ENCODE results near the gene ING5.
A peak's percentile ranks its signal among the peaks of the same experiment; 100 is the strongest.

ING5 gene

GRCh38 chr2:241706537-241706936 lies 4.7 kb downstream of the ING5 start:
- no peak for DNase-seq (ENCODE audit: low read depth in 2 of 2)

- DNase-seq (ENCODE audit: low read depth in 2 of 2), result no peak
These were observed 7.0 kb downstream of the ING5 start for GRCh38 chr2:241708879-241709278.

GRCh38 chr2:241719093-241719492 lies 17.3 kb downstream of the ING5 start:
- DNase-seq (ENCODE audit: low read depth in 2 of 2), result no peak

GRCh38 chr2:241720099-241720498 lies 18.3 kb downstream of the ING5 start:
- no peak for DNase-seq (ENCODE audit: low read depth in 2 of 2)

GRCh38 chr2:241720560-241720959 lies 18.7 kb downstream of the ING5 start:
- no peak for DNase-seq (ENCODE audit: low read depth in 2 of 2)

GRCh38 chr2:241721852-241722251 lies 20.0 kb downstream of the ING5 start:
- DNase-seq (ENCODE audit: low read depth in 2 of 2), result no peak

GRCh38 chr2:241722896-241723454 lies 21.1 kb downstream of the ING5 start:
- no peak for DNase-seq (ENCODE audit: low read depth in 2 of 2)

GRCh38 chr2:241724259-241724974 lies 22.6 kb downstream of the ING5 start:
- DNase-seq (ENCODE audit: low read depth in 2 of 2), result no peak

GRCh38 chr2:241724975-241725870 lies 23.4 kb downstream of the ING5 start:
- DNase-seq (ENCODE audit: low read depth in 2 of 2), result no peak

- DNase-seq (ENCODE audit: low read depth in 2 of 2), result no peak
These were observed 24.6 kb downstream of the ING5 start for GRCh38 chr2:241726459-241726858.

GRCh38 chr2:241728000-241728399 lies 26.2 kb downstream of the ING5 start:
- DNase-seq (ENCODE audit: low read depth in 2 of 2), result no peak

- DNase-seq (ENCODE audit: low read depth in 2 of 2), result no peak
These were observed 26.8 kb downstream of the ING5 start for GRCh38 chr2:241728627-241729026.

GRCh38 chr2:241729868-241730267 lies 28.0 kb downstream of the ING5 start:
- DNase-seq (ENCODE audit: low read depth in 2 of 2), result no peak

GRCh38 chr2:241730671-241731293 lies 28.9 kb downstream of the ING5 start:
- no peak for DNase-seq (ENCODE audit: low read depth in 2 of 2)

- DNase-seq (ENCODE audit: low read depth in 2 of 2), result peak in 1 of 2 donors; percentile 39
These were observed 30.8 kb downstream of the ING5 start for GRCh38 chr2:241732513-241733186.

- DNase-seq (ENCODE audit: low read depth in 2 of 2), result no peak
These were observed 31.8 kb downstream of the ING5 start for GRCh38 chr2:241733391-241734207.

- no peak for DNase-seq (ENCODE audit: low read depth in 2 of 2)
These were observed 32.3 kb downstream of the ING5 start for GRCh38 chr2:241734208-241734466.

GRCh38 chr2:241734467-241735208 lies 32.8 kb downstream of the ING5 start, which contains the start of gene D2HGDH:
TSS of gene D2HGDH (plus strand) at chr2:241734630. CDS start at chr2:241735225, 595 bp downstream.
- DNase-seq (ENCODE audit: low read depth in 2 of 2), result peak; percentile 87 to 90

- DNase-seq (ENCODE audit: low read depth in 2 of 2), result no peak
These were observed 34.3 kb downstream of the ING5 start for GRCh38 chr2:241736111-241736510.

GRCh38 chr2:241738040-241738686 lies 36.3 kb downstream of the ING5 start:
- DNase-seq (ENCODE audit: low read depth in 2 of 2), result no peak

Data from stimulated activated CD8-positive, alpha-beta memory T cell treated with anti-CD3 and anti-CD28 coated beads, Interleukin-2, amount 100 ng/mL, for 1 hour (primary cell).